Measurements from ENCODE around the gene TLCD1. TPM values are rescaled to one million over a fixed set of nuclear protein-coding genes. Genes with fewer than 3 reads are reported as not detected.

Gene TLCD1
- total and polyA plus RNA-seq, 2 donors (not counting 3 experiments of a cell fraction or from before 2014, with no cell fraction given), result 2.6 to 6.8 TPM

GRCh38 chr17:28746611-28747050 lies 20.6 kb upstream of the TLCD1 start:
- peaks cover 31% of the 10 kb centered on the region for H3K79me2 ChIP-seq (ENCODE audit: control insufficient read depth, insufficient read depth, low read length)
- H3K27ac ChIP-seq (ENCODE audit: insufficient read depth, low read depth, low read length), result peak overlapping the region; percentile 1
- no TSS peak for BruUV-seq (replicated peaks)
- POLR2A ChIA-PET, result interaction anchor here (1.4 to 6.3 kb wide), 2 partner anchors 20 to 205 kb away, joined by 3 to 45 read pairs; partner anchors contain the start of genes NEK8, PHF12 and TLCD1
- no peaks in the 10 kb centered on the region for H3K9me1 ChIP-seq (replicated peaks; ENCODE audit: control insufficient read depth, extremely low read depth, insufficient read depth, low read length)
- no peak overlapping the region for H3K4me2 ChIP-seq (ENCODE audit: insufficient read depth, low read length)
- no peak overlapping the region for H3K9ac ChIP-seq (replicated peaks; ENCODE audit: extremely low read depth, insufficient read depth, low read length)
- CTCF ChIA-PET, result interaction anchor here (1.1 to 16.6 kb wide), 4 partner anchors 17 to 207 kb away, joined by 4 to 602 read pairs (median 12); partner anchors contain the start of genes NEK8 and TLCD1
- H3K4me3 ChIP-seq (replicated peaks in 1 of 3; ENCODE audit: insufficient read depth in 1 of 3, low read depth in 1 of 3, low read length in 3 of 3), result peak overlapping the region in 1 of 3 experiments; percentile 2
- no peaks in the 10 kb centered on the region for H3K9me3 ChIP-seq (replicated peaks; ENCODE audit: control insufficient read depth, insufficient read depth, low read length)
- FAIRE-seq (peak; percentile 71), DNase-seq (ENCODE audit: low read depth, low spot score) (peak; percentile 29)
- peaks cover 4 to 20% of the 10 kb centered on the region in 2 experiments for H3K36me3 ChIP-seq (ENCODE audit: control insufficient read depth in 2 of 2, extremely low read depth in 1 of 2, insufficient read depth in 2 of 2, low read length in 2 of 2)
- H2AFZ ChIP-seq (ENCODE audit: low read depth, low read length), result no peak overlapping the region
- dilution Hi-C loops (cut with MboI; ENCODE audit: extremely low pct_ligation_motif_present, low sequenced_read_pairs) (no loop called here), intact Hi-C loops (cut with micrococcal nuclease) (no loop called here)
- H3K27me3 ChIP-seq (ENCODE audit: control insufficient read depth in 2 of 2, insufficient read depth in 2 of 2, low read length in 2 of 2), result no peaks in the 10 kb centered on the region
- no peaks in the 10 kb centered on the region for H4K20me1 ChIP-seq (replicated peaks; ENCODE audit: control insufficient read depth, extremely low read depth, insufficient read depth, low read length)
- peaks cover 28% of the 10 kb centered on the region for H3K4me1 ChIP-seq (ENCODE audit: control insufficient read depth, extremely low read depth, insufficient read depth, low read length)
- TF ChIP-seq CTCF (IDR thresholded peaks at IDR 0.05; ENCODE audit: extremely low read depth in 1 of 2, insufficient read depth in 1 of 2, low read depth in 1 of 2, low read length in 2 of 2), result no peak
- TF ChIP-seq EZH2 (IDR thresholded peaks at IDR 0.05; ENCODE audit: borderline replicate concordance, low read depth, low read length, severe bottlenecking), result no peak
- no peak for TF ChIP-seq MAX (IDR thresholded peaks at IDR 0.05; ENCODE audit: insufficient read depth, insufficient read length)
- TF ChIP-seq POLR2AphosphoS5 (IDR thresholded peaks at IDR 0.05; ENCODE audit: insufficient read depth, low read depth, low read length), result no peak
- TF ChIP-seq JUN (IDR thresholded peaks at IDR 0.05; ENCODE audit: borderline replicate concordance, insufficient read depth, insufficient read length, low read depth), result no peak
